NCI-H146 (cell line): ENCODE measurements around the gene SPX.

Experiments
- DNase-seq: peaks from one replicate; lab custom pipeline; 2025; lab: John Stamatoyannopoulos, UW

The SPX gene, protein sequence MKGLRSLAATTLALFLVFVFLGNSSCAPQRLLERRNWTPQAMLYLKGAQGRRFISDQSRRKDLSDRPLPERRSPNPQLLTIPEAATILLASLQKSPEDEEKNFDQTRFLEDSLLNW

GRCh38 chr12:21526053-21526452, at the start of gene SPX:
Gene SPX (plus strand): TSS chr12:21526296. CDS start chr12:21526473, 177 bp downstream.
- peak; percentile 11 for DNase-seq

DNA sequence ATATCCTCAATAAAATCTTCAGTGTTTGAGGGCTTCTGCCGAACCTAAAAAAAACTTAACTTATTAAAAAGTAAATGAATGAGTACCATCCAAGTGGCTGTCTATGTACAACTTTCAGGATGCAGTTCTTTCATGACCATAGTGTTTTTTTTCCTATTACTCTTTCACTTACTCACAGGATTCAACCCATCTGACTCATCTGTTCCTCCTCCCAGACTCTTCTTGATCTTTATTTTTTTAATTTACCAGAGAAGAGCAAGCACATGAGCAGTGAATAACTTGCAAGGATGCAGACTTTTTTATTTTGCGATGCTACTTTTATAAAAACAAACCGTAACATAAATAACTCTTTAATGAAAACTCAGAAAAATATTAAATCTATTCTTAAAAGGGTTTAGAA, 49.1 kb upstream of the SPX start:
- no peak for DNase-seq

GRCh38 chr12:21478756-21479455, 47.2 kb upstream of the SPX start:
- no peak for DNase-seq

DNA sequence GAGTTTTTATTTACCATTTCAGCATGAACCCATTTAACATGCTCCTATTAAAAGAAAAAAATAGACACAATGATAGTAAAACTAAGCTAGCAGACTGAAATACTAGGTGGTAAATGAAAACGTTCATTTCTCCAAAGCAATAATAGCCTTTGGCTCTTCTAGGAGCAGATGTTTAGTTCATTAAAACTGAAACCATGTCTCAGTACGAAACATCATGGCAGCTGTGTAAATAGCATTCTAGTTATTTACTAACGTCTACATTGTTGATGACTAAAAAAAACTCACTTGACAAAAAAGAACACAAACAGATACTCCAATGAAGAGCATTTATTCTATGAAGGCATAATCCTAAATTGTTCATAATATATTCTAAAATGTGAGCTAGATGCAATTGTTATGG, 42.6 kb upstream of the SPX start:
- peak; percentile 84 for DNase-seq

DNA sequence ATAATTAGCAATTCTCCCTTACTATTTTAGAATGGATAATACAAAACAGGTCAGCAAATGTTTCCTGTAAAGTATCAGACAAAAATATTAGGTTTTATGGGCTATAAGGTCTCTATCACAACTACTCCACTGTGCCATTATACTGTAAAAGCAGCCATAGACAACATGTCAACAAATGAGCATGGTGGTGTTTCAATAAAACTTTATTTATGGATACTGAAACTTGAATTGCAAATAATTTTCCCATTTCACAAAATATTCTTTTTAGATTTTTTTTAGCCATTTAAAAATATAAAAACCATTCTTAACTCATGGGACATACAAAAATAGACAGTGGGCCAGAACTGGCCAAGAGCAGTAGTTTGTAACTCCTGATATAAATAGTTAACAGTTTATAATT, 40.1 kb upstream of the SPX start:
- no peak for DNase-seq

DNA sequence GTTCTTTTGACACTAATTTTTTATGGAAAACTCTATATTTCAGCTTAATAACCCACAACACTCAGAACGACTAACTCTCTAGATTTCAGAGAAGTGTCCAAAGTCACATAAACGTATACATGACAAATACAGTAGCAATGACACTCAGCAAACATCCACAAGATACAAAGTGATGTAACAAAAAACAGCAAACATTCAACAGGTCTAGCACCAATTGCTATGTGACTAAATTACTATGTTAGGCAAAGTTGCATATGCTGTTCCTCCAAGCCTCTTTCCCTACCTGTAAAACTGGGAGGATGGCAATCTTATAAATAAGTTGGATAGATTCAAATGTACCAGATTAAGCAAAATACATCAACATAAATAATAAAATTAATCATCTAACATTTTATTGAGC, 26.3 kb upstream of the SPX start:
- no peak for DNase-seq

GRCh38 chr12:21500786-21501257, 25.3 kb upstream of the SPX start:
- no peak for DNase-seq

- DNase-seq: peak; percentile 100
These were observed 24.6 kb upstream of the SPX start, which contains the start of the genes GOLT1B and RECQL for GRCh38 chr12:21501258-21502163. Gene GOLT1B (plus strand): TSS chr12:21501789. CDS start chr12:21501924, 135 bp downstream. Gene RECQL (minus strand): TSS chr12:21501635. CDS start chr12:21499570, 2,065 bp downstream.

DNA sequence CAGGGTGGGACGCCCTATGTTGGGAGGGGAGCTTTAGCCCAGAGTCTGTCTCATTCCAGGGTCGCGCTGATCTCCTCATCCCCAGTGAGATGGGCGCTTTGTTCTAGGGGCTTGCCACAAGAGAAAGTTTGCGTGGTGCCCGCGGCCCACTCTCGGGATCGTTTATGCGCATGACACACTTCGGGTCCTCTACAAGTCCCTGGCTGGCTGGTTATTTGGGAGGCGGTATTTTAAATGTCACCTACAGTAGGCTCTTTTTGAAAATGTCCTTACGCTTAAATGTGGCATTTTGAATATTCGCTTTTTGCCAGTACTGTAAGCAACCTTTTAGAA, 24.0 kb upstream of the SPX start:
- DNase-seq: peak; percentile 80

DNA sequence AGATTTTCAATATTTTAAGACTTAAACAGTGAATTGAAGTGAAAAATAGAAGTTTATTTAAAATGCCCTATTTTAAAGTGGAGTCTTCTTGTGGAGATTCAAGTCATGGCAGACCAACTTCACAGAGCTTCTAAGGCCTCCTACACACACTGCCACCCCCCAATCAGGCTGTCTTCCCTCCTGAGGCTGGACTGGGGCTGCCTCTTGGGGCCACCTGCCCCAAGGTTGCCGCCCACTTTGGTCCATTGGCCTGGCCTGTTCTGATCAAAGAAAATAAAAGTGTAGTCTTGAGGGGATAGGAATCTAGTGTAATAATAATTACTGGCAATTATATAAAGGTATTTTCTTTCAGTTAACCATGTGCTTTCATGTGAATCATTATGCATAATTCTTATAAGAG, 23.2 kb upstream of the SPX start:
- DNase-seq: no peak

GRCh38 chr12:21505888-21506287, 20.2 kb upstream of the SPX start:
- no peak for DNase-seq

DNA sequence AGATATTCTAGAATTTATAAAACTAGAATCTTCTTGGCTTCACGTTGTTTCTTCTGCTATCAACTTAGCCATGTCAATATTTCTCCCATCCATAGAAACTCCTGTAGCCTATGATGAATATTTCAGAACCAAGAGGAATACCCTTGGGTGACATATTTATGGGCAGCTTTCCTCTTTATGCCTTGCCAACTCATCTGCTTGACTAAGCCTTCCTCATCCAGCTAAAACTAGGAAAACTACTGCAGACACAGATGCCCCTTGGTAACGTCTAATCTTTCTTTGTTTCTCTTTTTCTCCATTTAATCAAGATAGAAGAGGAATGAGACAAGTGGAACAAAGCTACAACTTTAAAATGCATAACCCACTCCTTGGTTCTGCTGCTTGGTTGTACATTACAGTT, 18.2 kb upstream of the SPX start:
- no peak for DNase-seq

GRCh38 chr12:21509768-21510167, 16.3 kb upstream of the SPX start:
- no peak for DNase-seq

GRCh38 chr12:21516281-21516680, 9.8 kb upstream of the SPX start:
- no peak for DNase-seq

DNA sequence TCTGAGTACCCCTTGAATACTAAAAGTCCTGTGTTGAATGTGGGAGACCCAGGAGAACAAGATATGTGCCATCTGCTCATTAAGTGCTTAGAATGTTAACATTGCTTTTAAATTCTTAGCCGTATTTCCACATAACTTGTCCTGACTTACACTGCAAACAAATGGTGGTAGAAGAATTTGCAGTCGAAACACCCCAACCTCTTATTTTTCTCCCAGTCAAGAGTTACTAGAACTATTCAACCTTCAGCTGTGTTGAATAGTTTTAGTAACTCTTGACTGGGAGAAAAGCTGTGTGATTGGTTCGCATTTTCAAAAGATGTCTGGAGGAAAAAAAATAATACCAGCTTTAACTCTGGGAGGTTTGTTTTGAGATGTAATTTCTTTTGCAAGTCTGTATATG, 7.6 kb upstream of the SPX start:
- DNase-seq: no peak

DNA sequence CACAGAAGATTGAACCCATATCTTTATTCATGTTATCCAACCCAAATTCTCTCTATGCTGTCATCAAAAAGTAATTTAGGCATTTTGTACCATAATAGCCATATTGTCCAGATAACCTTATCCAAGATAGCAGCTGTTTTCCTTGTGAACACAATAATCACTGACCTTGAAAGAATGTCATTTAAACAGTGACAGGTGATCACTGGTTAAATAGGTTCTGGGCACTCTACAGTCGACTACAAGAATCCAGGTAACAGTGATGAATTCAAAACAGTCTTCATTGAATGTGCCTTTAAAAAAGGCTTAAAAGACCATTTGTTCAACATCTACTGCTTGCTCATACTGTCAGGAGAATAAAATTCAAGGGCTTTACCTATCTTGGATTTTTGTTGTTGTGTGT, 4.6 kb upstream of the SPX start:
- peak; percentile 55 for DNase-seq

GRCh38 chr12:21523148-21523547, 2.9 kb upstream of the SPX start:
- DNase-seq: no peak

DNA sequence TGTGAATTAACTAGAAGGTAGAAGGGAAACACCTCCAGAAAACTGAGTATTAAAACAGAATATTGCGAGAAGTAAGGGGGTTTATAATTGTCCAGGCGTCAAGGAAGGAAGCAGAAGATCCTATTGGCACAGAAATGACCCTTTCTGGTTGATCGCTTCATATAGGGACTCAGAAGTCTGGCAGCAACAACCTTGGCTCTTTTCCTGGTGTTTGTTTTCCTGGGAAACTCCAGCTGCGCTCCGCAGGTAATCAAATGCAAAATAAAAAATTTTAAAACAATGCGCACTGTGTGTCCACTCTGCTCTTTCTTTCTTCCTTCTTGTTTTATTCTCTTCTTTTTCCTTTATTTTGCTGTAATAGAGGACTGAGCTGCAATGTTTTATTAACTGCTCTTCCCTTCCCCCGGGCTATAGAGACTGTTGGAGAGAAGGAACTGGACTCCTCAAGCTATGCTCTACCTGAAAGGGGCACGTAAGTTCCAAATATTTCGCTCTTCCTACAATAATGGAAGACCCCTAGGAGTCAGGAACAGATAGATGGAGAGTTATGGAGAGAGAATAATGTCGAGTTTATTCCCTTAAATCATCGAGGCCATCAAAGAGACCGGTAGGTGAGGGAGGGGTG, 737 bp downstream of the SPX start:
- peak; percentile 57 for DNase-seq

DNA sequence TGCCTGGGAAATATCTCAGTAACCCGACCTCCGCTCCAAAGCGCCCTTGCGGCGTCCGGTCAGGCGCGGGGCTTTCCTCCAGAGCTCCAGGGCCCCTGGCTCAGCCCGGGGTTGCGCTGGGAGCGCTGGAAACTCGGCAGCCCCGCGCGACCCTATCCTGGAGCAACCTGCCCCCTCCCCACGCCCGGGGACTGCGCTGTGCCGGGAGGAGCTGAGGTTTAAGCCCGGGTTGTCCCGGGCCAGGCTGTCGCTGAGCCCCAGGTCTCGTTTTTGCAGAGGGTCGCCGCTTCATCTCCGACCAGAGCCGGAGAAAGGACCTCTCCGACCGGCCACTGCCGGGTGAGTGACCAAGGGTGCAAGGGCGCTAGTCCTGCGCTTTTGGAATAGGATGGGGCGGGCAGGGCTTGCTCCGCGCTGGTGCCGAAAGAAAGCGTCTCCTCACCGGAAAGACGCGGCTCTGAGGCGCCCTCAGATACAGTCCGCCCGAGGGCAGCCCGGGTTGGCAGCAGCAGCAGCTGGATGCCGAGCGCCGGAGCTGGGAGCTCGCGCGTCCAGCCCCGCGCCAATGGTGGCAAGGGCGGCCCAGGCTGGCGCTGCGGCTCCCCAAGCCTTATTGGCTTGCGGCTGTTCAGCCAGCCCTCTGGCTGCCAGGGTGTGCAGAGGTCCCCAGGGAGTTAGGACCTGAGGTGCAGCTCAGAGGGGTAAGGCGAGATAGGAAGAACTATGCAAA, 1.5 kb downstream of the SPX start:
- peak; percentile 93 for DNase-seq

DNA sequence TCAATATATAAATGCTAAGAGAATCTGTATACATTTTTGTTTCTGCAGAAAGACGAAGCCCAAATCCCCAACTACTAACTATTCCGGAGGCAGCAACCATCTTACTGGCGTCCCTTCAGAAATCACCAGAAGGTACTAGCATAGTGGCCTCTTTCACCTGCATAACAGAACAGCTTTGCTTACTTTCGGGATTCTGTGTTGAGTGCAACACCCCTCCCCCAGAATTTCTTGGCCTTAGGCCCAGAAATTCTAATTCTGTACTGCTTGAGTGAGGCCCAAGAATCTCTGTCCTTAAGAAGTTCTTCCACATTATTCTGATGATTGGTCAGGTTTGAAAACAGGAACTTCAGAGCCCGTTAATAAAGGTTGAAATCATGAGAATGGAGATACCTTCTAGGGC, 2.9 kb downstream of the SPX start:
- DNase-seq: no peak

DNA sequence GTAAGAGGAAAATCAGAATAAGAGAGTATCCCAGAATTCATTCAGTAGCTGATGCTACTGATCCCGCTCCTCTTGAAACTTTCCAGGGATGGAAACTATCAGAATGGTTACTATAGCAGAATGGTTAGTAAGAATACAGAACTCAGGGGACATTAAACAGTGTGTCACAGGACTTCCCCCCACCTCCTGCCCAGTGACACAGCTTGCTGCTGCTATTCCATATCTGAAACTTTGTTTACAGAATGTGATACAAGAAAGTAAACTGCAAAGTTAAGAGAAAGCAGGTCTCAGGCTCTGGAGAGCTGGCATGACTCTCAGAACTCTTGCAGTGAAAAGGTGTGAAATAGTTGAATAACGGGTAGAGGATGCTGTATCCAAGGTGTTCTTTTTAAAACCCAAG, 3.4 kb downstream of the SPX start:
- DNase-seq: no peak
